PC-3 (cell line): ENCODE data around the gene CMC2.

Source experiments
- CTCF ChIP-seq: fragments of 300-600 bp; sonication (generic); conservative IDR thresholded peaks from 2 replicates; pipeline ENCODE4 v1.5.1; 2017; ENCODE audit warnings: antibody characterized with exemption, low read depth, mild to moderate bottlenecking, low read length
- EZH2 ChIP-seq: fragments of 300-600 bp; sonication (generic); IDR thresholded peaks from one replicate; pipeline ENCODE4 v1.6.1; 2017; ENCODE audit warnings: antibody characterized with exemption, mild to moderate bottlenecking, low read length; ENCODE audit not compliant: unreplicated experiment
- EZH2phosphoT487 ChIP-seq: fragments of 300-600 bp; sonication (generic); IDR thresholded peaks from 2 replicates; pipeline ENCODE4 v1.6.1; 2018; ENCODE audit warnings: mild to moderate bottlenecking, antibody characterized with exemption, low read length, borderline replicate concordance

GRCh38 chr16:80971819-80972218 lies 34.9 kb downstream of the CMC2 start:
- TF ChIP-seq CTCF (no peak), EZH2 (no peak), EZH2phosphoT487 (no peak)
